ENCODE data around the gene TMEM89.

- no peak for TF ChIP-seq ZBTB26 (tag by site-specific recombination; optimal IDR thresholded peaks at IDR 0.05)
- no peak for TF ChIP-seq ZBTB8A (tag by site-specific recombination; IDR thresholded peaks at IDR 0.05)
- TF ChIP-seq, protein P1, sequence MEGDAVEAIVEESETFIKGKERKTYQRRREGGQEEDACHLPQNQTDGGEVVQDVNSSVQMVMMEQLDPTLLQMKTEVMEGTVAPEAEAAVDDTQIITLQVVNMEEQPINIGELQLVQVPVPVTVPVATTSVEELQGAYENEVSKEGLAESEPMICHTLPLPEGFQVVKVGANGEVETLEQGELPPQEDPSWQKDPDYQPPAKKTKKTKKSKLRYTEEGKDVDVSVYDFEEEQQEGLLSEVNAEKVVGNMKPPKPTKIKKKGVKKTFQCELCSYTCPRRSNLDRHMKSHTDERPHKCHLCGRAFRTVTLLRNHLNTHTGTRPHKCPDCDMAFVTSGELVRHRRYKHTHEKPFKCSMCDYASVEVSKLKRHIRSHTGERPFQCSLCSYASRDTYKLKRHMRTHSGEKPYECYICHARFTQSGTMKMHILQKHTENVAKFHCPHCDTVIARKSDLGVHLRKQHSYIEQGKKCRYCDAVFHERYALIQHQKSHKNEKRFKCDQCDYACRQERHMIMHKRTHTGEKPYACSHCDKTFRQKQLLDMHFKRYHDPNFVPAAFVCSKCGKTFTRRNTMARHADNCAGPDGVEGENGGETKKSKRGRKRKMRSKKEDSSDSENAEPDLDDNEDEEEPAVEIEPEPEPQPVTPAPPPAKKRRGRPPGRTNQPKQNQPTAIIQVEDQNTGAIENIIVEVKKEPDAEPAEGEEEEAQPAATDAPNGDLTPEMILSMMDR (tag by site-specific recombination; IDR thresholded peaks at IDR 0.05), result no peak
- TF ChIP-seq ZNF274 (IDR thresholded peaks at IDR 0.05; ENCODE audit: low read length), result no peak
- no peak for TF ChIP-seq ZNF274 (tag by site-specific recombination; IDR thresholded peaks at IDR 0.05; ENCODE audit: borderline replicate concordance)
- TF ChIP-seq TSHZ1 (tag by site-specific recombination; IDR thresholded peaks at IDR 0.05; ENCODE audit: borderline replicate concordance), result no peak
- no peak for TF ChIP-seq ZNF548 (tag by site-specific recombination; IDR thresholded peaks at IDR 0.05)
- TF ChIP-seq, protein P2, sequence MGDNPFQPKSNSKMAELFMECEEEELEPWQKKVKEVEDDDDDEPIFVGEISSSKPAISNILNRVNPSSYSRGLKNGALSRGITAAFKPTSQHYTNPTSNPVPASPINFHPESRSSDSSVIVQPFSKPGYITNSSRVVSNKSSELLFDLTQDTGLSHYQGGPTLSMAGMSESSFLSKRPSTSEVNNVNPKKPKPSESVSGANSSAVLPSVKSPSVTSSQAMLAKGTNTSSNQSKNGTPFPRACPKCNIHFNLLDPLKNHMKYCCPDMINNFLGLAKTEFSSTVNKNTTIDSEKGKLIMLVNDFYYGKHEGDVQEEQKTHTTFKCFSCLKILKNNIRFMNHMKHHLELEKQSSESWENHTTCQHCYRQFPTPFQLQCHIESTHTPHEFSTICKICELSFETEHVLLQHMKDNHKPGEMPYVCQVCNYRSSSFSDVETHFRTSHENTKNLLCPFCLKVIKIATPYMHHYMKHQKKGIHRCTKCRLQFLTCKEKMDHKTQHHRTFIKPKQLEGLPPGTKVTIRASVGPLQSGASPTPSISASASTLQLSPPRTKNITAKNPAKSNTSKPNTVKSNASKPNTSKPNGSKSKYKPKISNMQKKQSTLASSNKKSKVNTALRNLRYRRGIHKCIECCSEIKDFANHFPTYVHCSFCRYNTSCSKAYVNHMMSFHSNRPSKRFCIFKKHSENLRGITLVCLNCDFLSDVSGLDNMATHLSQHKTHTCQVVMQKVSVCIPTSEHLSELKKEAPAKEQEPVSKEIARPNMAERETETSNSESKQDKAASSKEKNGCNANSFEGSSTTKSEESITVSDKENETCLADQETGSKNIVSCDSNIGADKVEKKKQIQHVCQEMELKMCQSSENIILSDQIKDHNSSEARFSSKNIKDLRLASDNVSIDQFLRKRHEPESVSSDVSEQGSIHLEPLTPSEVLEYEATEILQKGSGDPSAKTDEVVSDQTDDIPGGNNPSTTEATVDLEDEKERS (tag by site-specific recombination; IDR thresholded peaks at IDR 0.05), result no peak
- no peak for TF ChIP-seq MEIS1 (CRISPR knock-in tag; IDR thresholded peaks at IDR 0.05; ENCODE audit: borderline replicate concordance)
- no peak for TF ChIP-seq SP3 (tag by site-specific recombination; IDR thresholded peaks at IDR 0.05)
- no peak for TF ChIP-seq SP2 (tag by site-specific recombination; IDR thresholded peaks at IDR 0.05)
- no peak for TF ChIP-seq ZSCAN18 (tag by site-specific recombination; IDR thresholded peaks at IDR 0.05)
Measured at GRCh38 chr3:48655606-48656005, 34.0 kb upstream of the TMEM89 start.

Data from HEK293 (cell line).